GM12878 (cell line): ENCODE results near the gene BLOC1S2. TPM values are rescaled to one million over a fixed set of nuclear protein-coding genes. Genes with fewer than 3 reads are reported as not detected.

Source experiments
- ATAC-seq: fragments of 200-7000 bp; cut with Tn5 transposase; 3 replicates; pipeline ENCODE4 v1.9.1; 2020; ENCODE audit warnings: mild to moderate bottlenecking, moderate library complexity
- BruUV-seq: library from RNA; stranded (reverse); fragments of 400-500 nt; replicated peaks from 2 replicates; lab custom pipeline; 2021; lab: Mats Ljungman, UMichigan
- CTCF ChIA-PET: fragments of 300-600 bp; sonication (Branson Sonifier 250); formaldehyde crosslinking; extraction: SDS; loops from one replicate; lab custom pipeline; 2021; ENCODE audit warnings: inconsistent platforms; lab: Yijun Ruan, JAX
- POLR2A ChIA-PET: fragments of 350-600 bp; formaldehyde crosslinking; extraction: SDS; loops from one replicate; lab custom pipeline; 2021; ENCODE audit warnings: inconsistent platforms; lab: Charles Lee
- RAD21 ChIA-PET: fragments of 300-600 bp; sonication (Branson Sonifier 250); formaldehyde crosslinking; loops from one replicate; lab custom pipeline; 2023; ENCODE audit warnings: antibody characterized with exemption; ENCODE audit not compliant: unreplicated experiment; lab: Charles Lee
- SMC1A ChIA-PET: fragments of 300-600 bp; sonication (Branson Sonifier 250); formaldehyde crosslinking; loops from one replicate; lab custom pipeline; 2023; ENCODE audit not compliant: unreplicated experiment, uncharacterized antibody; lab: Charles Lee
- DNase-seq: peaks from one replicate; pipeline ENCODE4 v3.0.0-alpha.2; 2011; ENCODE audit warnings: low read depth, low spot score
- FAIRE-seq: peaks from 3 replicates; lab custom pipeline; 2011; peaks lifted over from hg19 to GRCh38; lab: Jason Lieb, UNC
- H2AFZ ChIP-seq: 2 replicates; pipeline ENCODE4 v1.6.0; 2011; ENCODE audit warnings: low read depth, low read length, control low read depth; ENCODE audit not compliant: control insufficient read depth
- H3K27ac ChIP-seq: 2 replicates; pipeline ENCODE4 v1.5.1; 2011; ENCODE audit warnings: control low read depth; ENCODE audit not compliant: control insufficient read depth, insufficient read depth
- H3K27me3 ChIP-seq, 2 experiments: replicated peaks in 1 of 2; 2 replicates each; pipeline versions ENCODE4 v1.6.0 to v1.6.1; 2011; ENCODE audit warnings: low read length in 1 of 2; ENCODE audit not compliant: control insufficient read depth in 2 of 2, insufficient read depth in 2 of 2
- H3K36me3 ChIP-seq, 2 experiments: 2 replicates each; pipeline ENCODE4 v1.5.1; 2011; ENCODE audit warnings: low read length in 1 of 2; ENCODE audit not compliant: control insufficient read depth in 2 of 2, insufficient read depth in 2 of 2
- H3K4me1 ChIP-seq: 2 replicates; pipeline ENCODE4 v1.6.1; 2011; ENCODE audit warnings: mild to moderate bottlenecking, low read length, moderate library complexity, mixed read lengths; ENCODE audit not compliant: control insufficient read depth, insufficient read depth
- H3K4me2 ChIP-seq: 2 replicates; pipeline ENCODE4 v1.6.0; 2011; ENCODE audit warnings: control low read depth; ENCODE audit not compliant: control insufficient read depth, insufficient read depth
- H3K4me3 ChIP-seq: fragments of 200-600 bp; sonication (generic); 2 replicates; pipeline ENCODE4 v1.5.1; 2016
- H3K79me2 ChIP-seq: 2 replicates; pipeline ENCODE4 v1.6.0; 2011; ENCODE audit warnings: low read length; ENCODE audit not compliant: control insufficient read depth, insufficient read depth
- H3K9ac ChIP-seq: 2 replicates; pipeline ENCODE4 v1.8.0; 2011; ENCODE audit warnings: low read length, control low read depth, mixed read lengths; ENCODE audit not compliant: control insufficient read depth, insufficient read depth
- H3K9me3 ChIP-seq: replicated peaks from 3 replicates; pipeline ENCODE4 v1.5.1; 2011; ENCODE audit warnings: mild to moderate bottlenecking, low read length; ENCODE audit not compliant: control insufficient read depth, insufficient read depth
- H4K20me1 ChIP-seq: 2 replicates; pipeline ENCODE4 v1.6.0; 2011; ENCODE audit not compliant: control insufficient read depth, insufficient read depth
- ATF7 ChIP-seq: fragments of 450-650 bp; IDR thresholded peaks from 2 replicates; pipeline ENCODE4 v1.6.1; 2016; ENCODE audit warnings: low read depth, mild to moderate bottlenecking
- BMI1 ChIP-seq: fragments of 450-650 bp; IDR thresholded peaks from 2 replicates; pipeline ENCODE4 v1.6.1; 2016; ENCODE audit warnings: mild to moderate bottlenecking, moderate library complexity, borderline replicate concordance
- CBX5 ChIP-seq: sonication (generic); IDR thresholded peaks from 2 replicates; pipeline ENCODE4 v1.6.1; 2016; ENCODE audit warnings: low read depth, moderate library complexity, mild to moderate bottlenecking, inconsistent platforms
- EZH2 ChIP-seq: IDR thresholded peaks from 2 replicates; pipeline ENCODE4 v1.6.1; 2012; ENCODE audit warnings: low read depth, mild to moderate bottlenecking, control low read depth, inconsistent platforms, low read length, borderline replicate concordance; ENCODE audit not compliant: control insufficient read depth
- FOXM1 ChIP-seq: IDR thresholded peaks from 2 replicates; pipeline ENCODE4 v1.6.1; 2012; ENCODE audit warnings: low read depth, mild to moderate bottlenecking, inconsistent platforms, low read length, moderate library complexity
- JUND ChIP-seq: IDR thresholded peaks from 2 replicates; pipeline ENCODE4 v1.6.1; 2012; ENCODE audit warnings: low read depth, mild to moderate bottlenecking, low read length, improper control_type of control experiment, moderate library complexity
- MYB ChIP-seq: fragments of 150-350 bp; IDR thresholded peaks from 2 replicates; pipeline ENCODE4 v1.6.1; 2014; ENCODE audit warnings: mild to moderate bottlenecking, low read depth, low read length, borderline replicate concordance
- NKRF ChIP-seq: fragments of 450-650 bp; conservative IDR thresholded peaks from 2 replicates; pipeline ENCODE4 v1.6.1; 2017; ENCODE audit warnings: mild to moderate bottlenecking, moderate library complexity
- NR2C2 ChIP-seq: IDR thresholded peaks from 2 replicates; pipeline ENCODE4 v1.6.1; 2011; ENCODE audit warnings: borderline replicate concordance, low read depth; ENCODE audit not compliant: control insufficient read depth, insufficient read length
- PKNOX1 ChIP-seq: fragments of 450-650 bp; IDR thresholded peaks from 2 replicates; pipeline ENCODE4 v1.6.1; 2016; ENCODE audit warnings: mild to moderate bottlenecking
- PML ChIP-seq: IDR thresholded peaks from 2 replicates; pipeline ENCODE4 v1.6.1; 2012; ENCODE audit warnings: low read length, inconsistent platforms
- SMARCA5 ChIP-seq: fragments of 450-650 bp; IDR thresholded peaks from 2 replicates; pipeline ENCODE4 v1.6.1; 2017; ENCODE audit warnings: mild to moderate bottlenecking
- TCF7 ChIP-seq: IDR thresholded peaks from 2 replicates; pipeline ENCODE4 v1.6.1; 2014; ENCODE audit warnings: antibody characterized with exemption, borderline replicate concordance
- WRNIP1 ChIP-seq: IDR thresholded peaks from 2 replicates; pipeline ENCODE4 v1.6.1; 2011; ENCODE audit warnings: low read depth, low read length, improper control_type of control experiment, borderline replicate concordance
- WGBS: methylation state at CpG from one replicate; pipeline ENCODE4 v1.1.6; 2016; ENCODE audit warnings: low lambda C conversion rate; ENCODE audit not compliant: insufficient replicate concordance, insufficient coverage; ENCODE audit errors: missing lambda C conversion rate; 5-methylcytosine and 5-hydroxymethylcytosine counted together
- in situ Hi-C: fragments of 300-500 bp; cut with MboI; formaldehyde crosslinking; loops from 9 replicates; pipeline ENCODE4 v1.14.3; 2018; ENCODE audit warnings: mixed read lengths
- intact Hi-C: fragments of 100-400 bp; cut with micrococcal nuclease; formaldehyde crosslinking; loops from one replicate; pipeline ENCODE4 v1.14.2; 2022; ENCODE audit not compliant: unreplicated experiment
- polyA plus RNA-seq, 11 experiments: library from polyadenylated mRNA; depleted of rRNA in 4 of 11; unstranded in 6 of 11; stranded (reverse) in 5 of 11; fragments of >200 nt; fragmentation: Nextera tagmentation in 4 of 11; fragmentation: Illumina TruSeq in 1 of 11; extraction: Ambion mirVana in 4 of 11; extraction: Trizol in 1 of 11; gene quantifications; 1 replicate in 1 of 11; 2 replicates in 10 of 11; pipeline versions ENCODE4 v1.2.1 to v1.2.3, GENCODE V29; 2011 to 2016; ENCODE audit warnings: inconsistent platforms in 2 of 11, missing spikeins in 2 of 11, low read depth in 1 of 11
- total RNA-seq, 4 experiments: library from RNA; depleted of rRNA in 3 of 4; stranded (reverse); fragments of >200 nt in 3 of 4; fragmentation: Illumina TruSeq in 1 of 4; extraction: Trizol in 1 of 4; gene quantifications; 2 replicates each; pipeline versions ENCODE4 v1.2.1 to v1.2.3, GENCODE V29; 2013 to 2021

BLOC1S2 gene
- total and polyA plus RNA-seq, 10 of the 15 experiments (the other 5 are each of a cell fraction or from before 2014, with no cell fraction given): 58.6 to 164 (median 79.5) TPM

- in situ Hi-C loops (no loop called here), intact Hi-C loops (no loop called here)
- no peak overlapping the region for H3K9ac ChIP-seq
- BruUV-seq: no TSS peak
- POLR2A ChIA-PET: interaction anchor here (0.6 kb wide), 1 partner anchor 9 kb away, joined by 3 read pairs; no protein-coding TSS in a partner anchor
- no peak overlapping the region for H3K4me2 ChIP-seq
- no peak for FAIRE-seq
- peaks cover 11 to 21% of the 10 kb centered on the region in 2 experiments for H3K36me3 ChIP-seq
- H3K4me1 ChIP-seq: no peaks in the 10 kb centered on the region
- 99% methylated on average over 7 of the region's 7 CpGs for WGBS
- no peaks in the 10 kb centered on the region for H3K9me3 ChIP-seq
- no peaks in the 10 kb centered on the region for H4K20me1 ChIP-seq
- CTCF ChIA-PET: no interaction called here
- no peak overlapping the region for H2AFZ ChIP-seq
- TF ChIP-seq NR2C2: no peak
- no peak for TF ChIP-seq BMI1
- no peak for TF ChIP-seq PKNOX1
- TF ChIP-seq JUND: no peak
- no peak for TF ChIP-seq ATF7
- no peak for TF ChIP-seq CBX5
- no peak for TF ChIP-seq NKRF
- TF ChIP-seq SMARCA5: no peak
- TF ChIP-seq MYB: no peak
- no peak for TF ChIP-seq EZH2
- TF ChIP-seq FOXM1: no peak
- no peak for TF ChIP-seq PML
- TF ChIP-seq TCF7: no peak
- TF ChIP-seq WRNIP1: no peak
- H3K27me3 ChIP-seq: no peaks in the 10 kb centered on the region
- no peak overlapping the region for H3K4me3 ChIP-seq
- no peak overlapping the region for H3K27ac ChIP-seq
- SMC1A ChIA-PET: interaction anchor here (0.8 kb wide), 1 partner anchor 13 kb away, joined by 3 read pairs; no protein-coding TSS in a partner anchor
- DNase-seq: no peak
- no peak for ATAC-seq
- no peaks in the 10 kb centered on the region for H3K79me2 ChIP-seq
- RAD21 ChIA-PET: no interaction called here
These were observed 37.7 kb downstream of the BLOC1S2 start for GRCh38 chr10:100248820-100249219.
